ENCODE data around the gene CTSO.

- TF ChIP-seq CTCF (conservative IDR thresholded peaks at IDR 0.05) (no peak), EZH2 (IDR thresholded peaks at IDR 0.05; ENCODE audit: low read depth) (no peak)
Observed at GRCh38 chr4:155954118-155954685, 536 bp upstream of the CTSO start.

Data from PC-9 (cell line).